ENCODE measurements around the gene DISP3.
"Not testable (repeated sequence)": the region's sequence is repeated elsewhere in the genome, so short reads cannot be mapped to it uniquely, and the experiment has no call there.

The DISP3 gene

GRCh38 chr1:11559591-11559970 is 80.6 kb downstream of the DISP3 start:
- DNase-seq, result no peak

- DNase-seq, result no peak
These were observed 81.1 kb downstream of the DISP3 start for GRCh38 chr1:11560061-11560460.

GRCh38 chr1:11561740-11562139 is 82.8 kb downstream of the DISP3 start:
- DNase-seq, result no peak

GRCh38 chr1:11562664-11563063 is 83.7 kb downstream of the DISP3 start:
- DNase-seq, result no peak

GRCh38 chr1:11563560-11564069 is 84.7 kb downstream of the DISP3 start:
- peak; percentile 30 for DNase-seq

- DNase-seq, result no peak
These were observed 85.3 kb downstream of the DISP3 start for GRCh38 chr1:11564237-11564636.

- DNase-seq, result no peak
These were observed 87.3 kb downstream of the DISP3 start for GRCh38 chr1:11566042-11566850.

- DNase-seq, result no peak
These were observed 88.5 kb downstream of the DISP3 start for GRCh38 chr1:11567244-11568065.

- no peak for DNase-seq
These were observed 89.7 kb downstream of the DISP3 start for GRCh38 chr1:11568687-11569086.

- no peak for DNase-seq
These were observed 90.6 kb downstream of the DISP3 start for GRCh38 chr1:11569551-11569950.

GRCh38 chr1:11569954-11570353 is 91.0 kb downstream of the DISP3 start:
- no peak for DNase-seq

GRCh38 chr1:11570821-11571380 is 91.9 kb downstream of the DISP3 start:
- no peak for DNase-seq

- no peak for DNase-seq
These were observed 93.1 kb downstream of the DISP3 start for GRCh38 chr1:11571906-11572616.

- DNase-seq, result no peak
These were observed 94.2 kb downstream of the DISP3 start for GRCh38 chr1:11573116-11573692.

GRCh38 chr1:11575553-11575952 is 96.6 kb downstream of the DISP3 start:
- DNase-seq, result no peak

- DNase-seq, result no peak
These were observed 97.3 kb downstream of the DISP3 start for GRCh38 chr1:11576109-11576875.

GRCh38 chr1:11578004-11578403 is 99.0 kb downstream of the DISP3 start:
- no peak for DNase-seq

- DNase-seq, result no peak
These were observed 100.6 kb downstream of the DISP3 start for GRCh38 chr1:11579506-11579905.

GRCh38 chr1:11580049-11580448 is 101.1 kb downstream of the DISP3 start:
- not testable (repeated sequence) for DNase-seq

GRCh38 chr1:11581445-11581991 is 102.6 kb downstream of the DISP3 start:
- DNase-seq, result no peak

GRCh38 chr1:11585389-11585788 is 106.4 kb downstream of the DISP3 start:
- DNase-seq, result no peak

All from femur (tissue), 1 donor.